NCI-H187 treated with DMSO at 0.1 percent for 48 hours (cell line): ENCODE data around the gene KAZALD1.
A peak's percentile ranks its signal among the peaks of the same experiment; 100 is the strongest.
"Not testable (repeated sequence)": the region's sequence is repeated elsewhere in the genome, so short reads cannot be mapped to it uniquely, and the experiment has no call there.

ENCODE experiments used
- DNase-seq: peaks from one replicate; lab custom pipeline; 2025; lab: John Stamatoyannopoulos, UW

The KAZALD1 gene

GRCh38 chr10:101030496-101031127, 31.2 kb upstream of the KAZALD1 start:
- DNase-seq, result no peak

DNA sequence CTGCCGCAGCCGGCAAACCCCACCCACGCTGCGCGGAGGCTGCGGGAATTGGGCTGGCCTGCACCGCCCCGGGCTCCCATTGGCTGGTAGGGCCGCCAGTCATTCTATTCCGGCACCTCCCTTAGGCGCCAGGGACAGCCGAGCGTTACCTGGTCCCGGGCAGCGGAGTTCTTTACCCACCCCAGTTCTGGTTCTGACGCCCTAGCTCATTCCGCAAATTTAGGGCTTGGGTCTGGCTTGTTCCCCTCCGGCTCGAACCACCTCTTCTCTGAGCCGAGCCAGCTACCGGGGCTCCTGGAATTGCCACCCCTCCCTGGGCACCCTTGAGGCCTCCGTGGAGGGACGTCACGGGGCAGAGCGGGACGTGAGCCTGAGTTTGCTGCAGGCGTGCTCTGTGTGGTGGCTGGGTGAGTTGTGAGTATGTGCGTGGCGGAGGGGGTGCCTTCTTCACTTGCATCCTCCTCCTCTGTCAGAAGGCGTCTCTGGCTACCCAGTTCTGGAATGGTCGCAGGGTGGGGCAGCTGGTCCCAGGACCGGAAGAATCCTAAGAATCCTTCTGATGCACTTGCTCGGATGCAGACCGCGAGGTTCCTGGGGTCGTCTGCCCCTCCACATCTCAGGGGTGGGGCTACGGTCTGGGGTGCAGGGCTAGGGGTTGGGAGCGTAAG, 30.5 kb upstream of the KAZALD1 start, which contains the start of the genes PDZD7 and SFXN3:
TSS of gene PDZD7 (minus strand) at position 2 of the 668 bp plus-strand sequence. CDS start 910 bp downstream, outside the sequence.
TSS of gene SFXN3 (plus strand) at position 107 of the 668 bp plus-strand sequence. CDS start 3,461 bp downstream, outside the sequence.
- DNase-seq, result peak; percentile 40

GRCh38 chr10:101031796-101032636, 29.8 kb upstream of the KAZALD1 start:
- DNase-seq, result no peak

DNA sequence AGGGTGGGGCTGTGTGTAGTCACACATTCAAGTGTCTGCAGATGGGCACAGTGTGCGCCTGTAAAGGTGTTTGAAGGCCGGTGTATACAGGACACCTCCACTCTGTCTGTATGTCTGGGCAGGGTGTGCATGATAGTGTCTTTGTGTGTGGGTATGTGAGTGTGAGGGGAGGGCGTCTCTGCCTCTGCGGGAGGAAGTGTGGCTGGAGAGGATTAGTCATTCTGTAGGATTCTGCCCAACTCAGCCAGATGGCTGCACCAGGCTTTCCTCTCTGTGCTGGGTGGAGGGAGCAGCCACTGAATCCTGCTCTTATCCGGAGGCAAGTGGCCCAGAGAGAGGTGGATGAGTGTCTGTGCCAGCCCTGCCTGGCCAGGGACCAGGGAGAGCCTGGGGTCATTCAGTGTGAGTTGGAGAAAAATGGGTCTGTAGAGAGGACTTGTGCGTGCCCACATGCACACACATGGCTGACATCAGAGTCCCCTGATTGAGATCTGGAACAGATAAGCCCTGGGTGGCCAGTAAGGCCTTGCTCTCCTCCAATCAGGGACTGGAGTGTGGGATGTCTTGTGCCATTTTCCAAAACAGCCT, 29.1 kb upstream of the KAZALD1 start:
- DNase-seq, result no peak

GRCh38 chr10:101033276-101033675, 28.5 kb upstream of the KAZALD1 start:
- DNase-seq, result no peak

DNA sequence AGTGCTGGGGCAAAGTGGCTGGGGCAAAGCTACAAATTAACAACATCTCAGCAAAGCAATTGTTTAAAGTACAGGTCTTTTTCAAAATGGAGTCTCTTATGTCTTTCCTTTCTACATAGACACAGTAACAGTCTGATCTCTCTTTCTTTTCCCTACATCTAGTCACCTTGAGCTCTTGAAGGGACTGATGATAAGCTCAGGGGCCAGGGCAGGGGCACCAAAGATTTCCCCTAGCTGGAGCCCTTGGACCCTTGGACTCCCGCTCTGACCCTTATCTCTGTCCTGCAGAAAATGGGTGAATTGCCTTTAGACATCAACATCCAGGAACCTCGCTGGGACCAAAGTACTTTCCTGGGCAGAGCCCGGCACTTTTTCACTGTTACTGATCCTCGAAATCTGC, 27.4 kb upstream of the KAZALD1 start:
- not testable (repeated sequence) for DNase-seq

DNA sequence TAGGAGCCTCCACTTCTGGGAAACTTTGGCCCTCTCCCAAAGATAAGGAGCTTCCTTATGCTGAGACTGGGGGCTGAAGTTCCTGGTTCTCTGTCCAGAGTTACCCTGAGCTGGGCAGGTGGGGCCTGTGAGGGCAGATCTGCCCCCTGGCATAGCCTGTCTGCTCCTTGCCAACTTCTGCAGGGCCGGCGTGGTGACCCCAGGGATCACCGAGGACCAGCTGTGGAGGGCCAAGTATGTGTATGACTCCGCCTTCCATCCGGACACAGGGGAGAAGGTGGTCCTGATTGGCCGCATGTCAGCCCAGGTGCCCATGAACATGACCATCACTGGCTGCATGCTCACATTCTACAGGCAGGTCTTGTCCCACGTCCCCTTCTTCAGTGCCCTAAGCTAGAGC, 26.5 kb upstream of the KAZALD1 start:
- no peak for DNase-seq

GRCh38 chr10:101035916-101036702, 25.7 kb upstream of the KAZALD1 start:
- DNase-seq, result no peak

DNA sequence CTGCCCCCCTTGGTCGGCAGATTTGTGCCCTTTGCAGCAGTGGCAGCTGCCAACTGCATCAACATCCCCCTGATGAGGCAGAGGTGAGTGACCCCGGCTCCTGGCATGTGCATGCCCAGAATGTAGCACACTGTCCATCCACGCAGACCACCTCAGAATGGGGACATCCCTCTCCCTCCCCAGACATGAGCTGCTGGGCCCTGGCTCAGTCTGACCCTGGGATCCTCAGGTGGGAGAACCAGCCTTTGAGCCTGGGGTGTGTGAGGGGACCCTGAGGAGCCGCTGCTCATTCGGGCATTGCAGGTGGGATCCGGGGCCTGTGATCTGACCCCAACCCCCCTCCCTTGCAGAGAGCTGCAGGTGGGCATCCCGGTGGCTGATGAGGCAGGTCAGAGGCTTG, 25.1 kb upstream of the KAZALD1 start:
- no peak for DNase-seq

GRCh38 chr10:101038484-101038883, 23.3 kb upstream of the KAZALD1 start:
- no peak for DNase-seq

DNA sequence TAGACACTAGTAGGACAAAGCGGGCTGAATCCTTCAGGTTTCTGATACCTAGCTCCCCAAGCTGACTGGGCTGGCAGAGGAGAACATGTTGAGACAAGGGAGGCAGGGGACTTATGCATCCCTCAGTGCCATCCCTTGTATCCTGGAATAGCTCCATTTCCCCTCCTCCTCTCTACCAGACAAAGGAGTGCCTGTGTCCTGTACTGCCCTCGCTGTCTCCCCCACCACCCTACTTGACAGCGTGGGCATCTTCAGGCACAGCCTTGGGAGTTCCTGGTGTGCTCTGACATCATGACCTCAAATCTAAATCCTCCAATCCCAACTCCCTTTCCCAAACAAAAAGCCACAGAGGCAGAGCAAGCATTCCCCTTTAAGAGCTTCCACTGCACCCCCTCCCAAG, 21.7 kb upstream of the KAZALD1 start:
- no peak for DNase-seq

- DNase-seq, result no peak
Measured at GRCh38 chr10:101040851-101041250, 20.9 kb upstream of the KAZALD1 start.

DNA sequence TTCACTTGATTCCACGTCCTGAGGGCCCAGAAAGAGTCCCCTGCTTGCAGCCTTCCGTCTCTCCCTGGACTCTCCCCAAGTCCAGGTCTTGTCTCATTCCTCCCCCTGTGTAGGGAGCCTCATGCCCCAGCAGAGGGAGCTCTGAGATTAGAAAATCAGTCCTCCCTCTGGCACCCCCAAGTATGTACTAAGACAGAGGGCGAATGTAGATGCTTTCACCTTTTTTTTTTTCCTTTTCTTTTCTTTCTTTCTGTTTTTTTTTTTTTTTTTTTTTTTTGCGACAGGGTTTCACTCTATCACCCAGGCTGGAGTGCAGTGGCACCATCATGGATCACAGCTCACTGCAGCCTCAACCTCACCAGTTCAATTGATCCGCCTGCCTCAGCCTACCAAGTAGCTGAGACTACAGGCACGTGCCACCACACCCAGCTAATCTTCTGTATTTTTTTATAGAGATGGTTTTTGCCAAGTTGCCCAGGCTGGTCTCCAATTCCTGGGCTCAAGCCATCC, 20.5 kb upstream of the KAZALD1 start:
- DNase-seq, result no peak

DNA sequence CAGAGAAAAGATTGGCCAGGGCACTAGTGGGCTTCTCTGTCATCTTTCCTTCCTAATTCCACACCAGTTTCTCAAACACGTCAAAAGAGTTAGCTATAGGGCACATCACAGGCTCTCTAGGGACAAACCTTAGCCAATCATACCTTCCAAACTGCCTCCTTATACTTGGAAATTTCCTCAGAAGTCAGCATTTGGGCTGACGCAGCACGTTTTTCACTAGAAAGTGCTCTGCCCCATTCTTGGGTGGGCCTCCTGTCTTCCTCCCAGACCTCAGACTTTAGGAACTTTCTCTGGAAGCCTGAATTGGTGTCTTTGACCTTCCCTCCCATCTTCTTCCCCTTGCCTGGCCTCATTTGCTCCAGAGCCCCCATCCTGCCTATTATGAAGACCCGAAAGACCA, 19.7 kb upstream of the KAZALD1 start:
- DNase-seq, result no peak

- peak; percentile 68 for DNase-seq
Measured at GRCh38 chr10:101042667-101043362, 19.0 kb upstream of the KAZALD1 start.

- DNase-seq, result no peak
Measured at GRCh38 chr10:101043363-101043707, 18.5 kb upstream of the KAZALD1 start.

GRCh38 chr10:101044117-101044516, 17.7 kb upstream of the KAZALD1 start:
- no peak for DNase-seq

- DNase-seq, result peak; percentile 32
Measured at GRCh38 chr10:101046332-101047238, 15.2 kb upstream of the KAZALD1 start.

GRCh38 chr10:101047268-101047667, 14.5 kb upstream of the KAZALD1 start:
- no peak for DNase-seq
